Cardiac ventricle fibroblast (primary cell): ENCODE results near the gene ZNF239. TPM values are rescaled to one million over a fixed set of nuclear protein-coding genes. Genes with fewer than 3 reads are reported as not detected.

Source experiments
- total RNA-seq: library from RNA; depleted of rRNA; stranded (reverse); fragments of >200 nt; gene quantifications from 2 replicates; pipeline ENCODE4 v1.2.3, GENCODE V29; 2015

The ZNF239 gene
- 3.1 and 5.0 TPM in 2 replicates for total RNA-seq

DNA sequence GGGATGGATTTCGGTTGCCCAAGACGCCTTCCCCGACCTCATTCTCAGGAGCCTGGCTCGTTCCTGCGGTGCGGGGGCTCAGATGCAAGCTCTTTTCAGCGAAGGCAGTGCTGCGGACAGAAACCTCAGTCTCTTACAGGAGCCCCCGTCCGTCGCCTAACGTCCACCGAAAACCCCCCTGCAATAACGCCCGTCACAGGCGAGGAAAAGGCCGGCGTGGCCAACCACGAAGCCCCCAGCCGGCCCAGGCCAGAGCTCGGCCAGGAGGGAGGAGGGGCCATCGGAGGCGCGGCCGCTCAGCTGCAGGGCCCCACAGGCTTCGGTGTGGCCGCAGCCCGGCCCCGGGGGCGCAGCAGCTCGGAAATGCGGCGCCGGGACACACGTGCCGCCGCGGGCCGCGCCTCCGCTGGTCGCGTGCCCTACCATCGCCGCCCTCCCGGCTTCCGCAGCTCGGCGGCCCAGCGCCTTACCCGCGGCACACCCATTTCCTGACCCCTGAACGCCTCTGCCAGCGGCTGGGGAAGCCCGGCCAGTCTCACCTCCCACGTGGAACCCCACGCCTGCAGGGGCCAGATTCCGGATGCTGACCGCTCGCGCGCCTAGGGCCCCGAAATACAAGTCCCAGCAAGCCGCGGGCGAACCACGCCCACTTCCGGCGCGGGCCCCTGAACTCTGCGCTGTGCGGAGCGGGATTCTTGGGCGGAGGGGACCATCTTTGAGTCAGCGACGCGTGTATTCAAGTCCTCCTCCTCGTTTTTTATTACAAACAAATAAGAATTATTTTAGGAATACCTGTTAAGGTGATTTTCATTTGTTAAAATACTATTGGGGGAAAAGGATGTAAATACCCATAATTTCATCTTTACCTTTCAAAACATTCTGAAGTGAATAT, at the start of gene ZNF239:
TSS of gene ZNF239 (minus strand) at position 616 of the 892 bp plus-strand sequence. CDS start 16,537 bp downstream, outside the sequence.

DNA sequence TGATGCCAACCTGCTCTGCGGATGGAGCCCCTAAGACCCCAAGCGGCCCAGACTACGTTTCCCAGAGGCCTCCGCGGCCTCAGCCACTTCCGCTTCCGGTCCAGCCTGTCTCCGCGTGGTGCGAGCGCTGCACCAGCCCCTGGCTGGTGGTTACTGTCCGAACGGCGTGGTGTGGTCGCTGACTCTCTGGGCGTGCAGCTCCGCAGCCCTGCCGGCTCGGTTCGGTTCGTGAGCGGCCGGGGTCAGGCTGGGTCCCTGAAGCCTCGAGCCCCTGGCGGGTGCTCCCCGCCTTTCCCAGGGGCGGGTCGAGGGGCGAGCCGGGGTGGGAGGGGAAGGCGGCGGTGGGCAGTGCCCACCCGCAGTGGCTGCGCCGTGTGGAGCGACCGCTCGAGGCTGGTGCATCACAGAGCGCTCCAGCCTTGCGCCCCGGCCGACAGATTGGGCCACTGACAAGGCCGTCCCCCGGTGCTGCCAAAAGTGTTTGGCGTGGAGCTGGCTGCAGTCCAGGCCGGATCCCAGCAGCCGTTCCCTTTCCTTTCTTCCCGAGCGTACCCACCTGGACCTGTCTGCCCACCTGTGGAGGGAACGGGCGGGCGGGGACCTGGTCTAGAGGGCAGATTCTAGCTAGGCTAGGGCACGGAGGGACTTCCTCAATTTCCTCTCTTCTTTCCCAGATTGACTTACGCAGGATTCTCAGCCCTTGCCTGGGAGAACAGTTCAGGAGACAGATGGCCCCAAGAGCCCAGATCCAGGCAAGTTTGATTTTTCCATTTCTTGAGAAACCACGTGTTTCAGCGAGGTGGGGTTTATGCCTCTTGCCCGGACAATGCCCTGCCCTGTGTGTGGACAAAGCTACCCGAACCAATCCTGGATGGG, 32.1 kb upstream of the ZNF239 start, which contains the start of gene ZNF485:
TSS of gene ZNF485 (plus strand) at position 116 of the 876 bp plus-strand sequence. CDS start at position 729, 613 bp downstream.

Other genes starting within 250 kb of the ZNF239 start
- gene FXYD4, start 203.0 kb downstream of the ZNF239 start, total RNA-seq: not detected in 2 replicates
- gene HNRNPF, start 165.4 kb downstream of the ZNF239 start, total RNA-seq: 149 and 159 TPM in 2 replicates
- gene ZNF487, start 137.5 kb downstream of the ZNF239 start, total RNA-seq: 5.4 and 7.2 TPM in 2 replicates
- gene ZNF485, start 31.8 kb upstream of the ZNF239 start, total RNA-seq: 3.3 and 3.7 TPM in 2 replicates
- 30.0 and 31.5 TPM in 2 replicates for gene ZNF32, start 74.3 kb upstream of the ZNF239 start, total RNA-seq